Ascending aorta (tissue), 2 donors: Measurements from ENCODE around the gene PHYH. TPM values are rescaled to one million over a fixed set of nuclear protein-coding genes. Genes with fewer than 3 reads are reported as not detected.

Experiments
- DNase-seq, 2 donors: peaks; one replicate each; pipeline ENCODE4 v3.0.0-alpha.2; 2019; ENCODE audit warnings: low spot score in 2 of 2
- H3K27ac ChIP-seq, 2 donors: fragments of 200-600 bp; sonication (generic); one replicate each; pipeline ENCODE4 v1.5.1; 2016 to 2017; ENCODE audit warnings: mild to moderate bottlenecking in 1 of 2
- H3K27me3 ChIP-seq: fragments of 200-600 bp; sonication (generic); one replicate; pipeline ENCODE4 v1.5.1; 2017
- H3K36me3 ChIP-seq, 2 donors: fragments of 200-600 bp; sonication (generic); one replicate each; pipeline ENCODE4 v1.5.1; 2016
- H3K4me1 ChIP-seq, 2 donors: fragments of 200-600 bp; sonication (generic); one replicate each; pipeline ENCODE4 v1.5.1; 2016 to 2017; ENCODE audit warnings: mild to moderate bottlenecking in 1 of 2
- H3K4me3 ChIP-seq, 2 donors: fragments of 200-600 bp; sonication (generic); one replicate each; pipeline ENCODE4 v1.5.1; 2016 to 2017; ENCODE audit warnings: mild to moderate bottlenecking in 1 of 2
- H3K9me3 ChIP-seq, 2 donors: fragments of 200-600 bp; sonication (generic); one replicate each; pipeline ENCODE4 v1.5.1; 2016
- CTCF ChIP-seq, 3 experiments: fragments of 200-600 bp in 2 of 3; fragments of 450-650 bp in 1 of 3; sonication (generic) in 2 of 3; IDR thresholded peaks; one replicate each; pipeline ENCODE4 v1.5.1; 2016 to 2019; ENCODE audit warnings: antibody characterized with exemption in 3 of 3, mild to moderate bottlenecking in 1 of 3, moderate library complexity in 1 of 3
- intact Hi-C: fragments of 100-400 bp; cut with DNase I; formaldehyde crosslinking; loops from one replicate; pipeline ENCODE4 v1.15.1; 2023
- total RNA-seq: library from RNA; depleted of rRNA; stranded (reverse); fragments of >200 nt; gene quantifications from one replicate; pipeline ENCODE4 v1.1.0, GENCODE V29; 2016

Gene PHYH
- total RNA-seq, 1 donor from 2014 or later, result 22.0 TPM

- Histone ChIP-seq H3K27ac (no peak overlapping the region), H3K4me3 (no peak overlapping the region), H3K36me3 (peaks cover 15 to 38% of the 10 kb centered on the region in 2 donors), H3K27me3 (no peaks in the 10 kb centered on the region), H3K4me1 (no peaks in the 10 kb centered on the region), H3K9me3 (no peaks in the 10 kb centered on the region)
- DNase-seq, result no peak
- intact Hi-C loops, result no loop called here
- TF ChIP-seq CTCF (IDR thresholded peaks at IDR 0.05), result no peak
These were observed 17.6 kb upstream of the PHYH start for GRCh38 chr10:13317474-13317873.

- Histone ChIP-seq H3K27me3 (no peaks in the 10 kb centered on the region), H3K27ac (no peak overlapping the region), H3K4me1 (no peaks in the 10 kb centered on the region), H3K4me3 (no peak overlapping the region), H3K9me3 (no peaks in the 10 kb centered on the region), H3K36me3 (peaks cover 13 to 31% of the 10 kb centered on the region in 2 donors)
- intact Hi-C loops, result no loop called here
- no peak for DNase-seq
- TF ChIP-seq CTCF (IDR thresholded peaks at IDR 0.05), result no peak
These were observed 16.9 kb upstream of the PHYH start for GRCh38 chr10:13316635-13317311.

GRCh38 chr10:13315361-13315760, 15.5 kb upstream of the PHYH start:
- Histone ChIP-seq H3K36me3 (peaks cover under 1 to 16% of the 10 kb centered on the region in 2 donors), H3K4me3 (no peak overlapping the region), H3K27me3 (no peaks in the 10 kb centered on the region), H3K9me3 (no peaks in the 10 kb centered on the region), H3K4me1 (no peaks in the 10 kb centered on the region), H3K27ac (no peak overlapping the region)
- no peak for TF ChIP-seq CTCF (IDR thresholded peaks at IDR 0.05)
- intact Hi-C loops, result no loop called here
- DNase-seq, result no peak

- no peak overlapping the region for H3K27ac ChIP-seq
- no peak for DNase-seq
- no peaks in the 10 kb centered on the region for H3K27me3 ChIP-seq
- no peaks in the 10 kb centered on the region for H3K4me1 ChIP-seq
- H3K36me3 ChIP-seq, result no peaks in the 10 kb centered on the region
- intact Hi-C loops, result no loop called here
- H3K9me3 ChIP-seq, result no peaks in the 10 kb centered on the region
- no peak for TF ChIP-seq CTCF (IDR thresholded peaks at IDR 0.05)
- H3K4me3 ChIP-seq, result no peak overlapping the region
These were observed 11.3 kb upstream of the PHYH start for GRCh38 chr10:13311177-13311575.

- intact Hi-C loops, result no loop called here
- no peaks in the 10 kb centered on the region for H3K27me3 ChIP-seq
- no peaks in the 10 kb centered on the region for H3K9me3 ChIP-seq
- no peak for DNase-seq
- H3K27ac ChIP-seq, result no peak overlapping the region
- TF ChIP-seq CTCF (IDR thresholded peaks at IDR 0.05), result no peak
- H3K4me3 ChIP-seq, result no peak overlapping the region
- H3K36me3 ChIP-seq, result no peaks in the 10 kb centered on the region
- H3K4me1 ChIP-seq, result no peaks in the 10 kb centered on the region
These were observed 10.8 kb upstream of the PHYH start for GRCh38 chr10:13310518-13311176.
